Neural cell (in vitro differentiated cells): ENCODE measurements around the gene FRMD4B. TPM values are rescaled to one million over a fixed set of nuclear protein-coding genes. Genes with fewer than 3 reads are reported as not detected.

Experiments
- H2AFZ ChIP-seq: fragments of 200-600, 300-800 bp; sonication (generic), shearing (Covaris generic); 2 replicates; pipeline ENCODE4 v1.6.0; 2014; ENCODE audit warnings: low read depth, mild to moderate bottlenecking, antibody characterized with exemption, low read length, moderate library complexity
- H3F3A ChIP-seq: fragments of 200-600 bp; shearing (Covaris generic); 2 replicates; pipeline ENCODE4 v1.6.1; 2016; ENCODE audit warnings: mild to moderate bottlenecking, moderate library complexity, mixed read lengths, antibody characterized with exemption, low read length; ENCODE audit not compliant: insufficient read depth, poor library complexity, severe bottlenecking
- H3K27ac ChIP-seq: fragments of 200-600, 300-800 bp; sonication (generic), shearing (Covaris generic); 2 replicates; pipeline ENCODE4 v1.5.1; 2014; ENCODE audit warnings: mild to moderate bottlenecking, low read length, moderate library complexity
- H3K27me3 ChIP-seq: fragments of 300-800, 200-600 bp; sonication (generic), shearing (Covaris generic); 2 replicates; pipeline ENCODE4 v1.6.0; 2014; ENCODE audit warnings: mild to moderate bottlenecking, low read depth, low read length, moderate library complexity; ENCODE audit not compliant: insufficient read depth
- H3K36me3 ChIP-seq: fragments of 300-800, 200-600 bp; sonication (generic), shearing (Covaris generic); 2 replicates; pipeline ENCODE4 v1.5.1; 2014; ENCODE audit warnings: mild to moderate bottlenecking, antibody characterized with exemption, low read length, moderate library complexity; ENCODE audit not compliant: insufficient read depth
- H3K4me2 ChIP-seq: fragments of 300-800, 200-600 bp; sonication (generic), shearing (Covaris generic); 2 replicates; pipeline ENCODE4 v1.6.0; 2014; ENCODE audit warnings: mild to moderate bottlenecking, low read length
- H3K4me3 ChIP-seq: fragments of 300-800, 200-600 bp; sonication (generic), shearing (Covaris generic); 2 replicates; pipeline ENCODE4 v1.5.1; 2014; ENCODE audit warnings: mild to moderate bottlenecking, low read length, moderate library complexity
- H3K79me2 ChIP-seq: fragments of 200-600 bp; shearing (Covaris generic); replicated peaks from 2 replicates; pipeline ENCODE4 v1.6.0; 2014; ENCODE audit warnings: mild to moderate bottlenecking, low read length, moderate library complexity; ENCODE audit not compliant: insufficient read depth
- H3K9ac ChIP-seq: fragments of 300-800, 200-600 bp; sonication (generic), shearing (Covaris generic); 2 replicates; pipeline ENCODE4 v1.6.1; 2016; ENCODE audit warnings: mild to moderate bottlenecking, low read length, mixed read lengths
- H3K9me2 ChIP-seq: fragments of 200-600 bp; shearing (Covaris generic); 2 replicates; pipeline ENCODE4 v1.6.1; 2016; ENCODE audit warnings: mild to moderate bottlenecking, low read length, mixed read lengths; ENCODE audit not compliant: insufficient read depth
- H3K9me3 ChIP-seq: fragments of 200-600, 300-800 bp; sonication (generic), shearing (Covaris generic); 2 replicates; pipeline ENCODE4 v1.6.1; 2016; ENCODE audit warnings: mild to moderate bottlenecking, mixed run types, low read length, moderate library complexity, mixed read lengths
- H4K20me1 ChIP-seq: fragments of 200-600 bp; shearing (Covaris generic); 2 replicates; pipeline ENCODE4 v1.6.1; 2016; ENCODE audit warnings: mild to moderate bottlenecking, mixed run types; ENCODE audit not compliant: insufficient read depth
- CTCF ChIP-seq: fragments of 450-650 bp; IDR thresholded peaks from 2 replicates; pipeline ENCODE4 v1.5.1; 2014; ENCODE audit warnings: antibody characterized with exemption, mild to moderate bottlenecking, moderate library complexity; ENCODE audit not compliant: poor library complexity, severe bottlenecking
- EP300 ChIP-seq: fragments of 450-650 bp; conservative IDR thresholded peaks from 2 replicates; pipeline ENCODE4 v1.6.1; 2014; ENCODE audit warnings: antibody characterized with exemption, mild to moderate bottlenecking, moderate library complexity; ENCODE audit not compliant: poor library complexity, severe bottlenecking
- EZH2 ChIP-seq: fragments of 200-600, 300-800 bp; shearing (Covaris generic), sonication (generic); IDR thresholded peaks from 2 replicates; pipeline ENCODE4 v1.6.1; 2014; ENCODE audit warnings: antibody characterized with exemption, low read length, borderline replicate concordance, mild to moderate bottlenecking; ENCODE audit not compliant: insufficient read depth, poor library complexity, severe bottlenecking
- MXI1 ChIP-seq: fragments of 450-650 bp; conservative IDR thresholded peaks from 2 replicates; pipeline ENCODE4 v1.6.1; 2014; ENCODE audit warnings: antibody characterized with exemption, mild to moderate bottlenecking; ENCODE audit not compliant: poor library complexity, severe bottlenecking
- POLR2AphosphoS5 ChIP-seq: IDR thresholded peaks from 2 replicates; pipeline ENCODE4 v1.6.1; 2012
- RAD21 ChIP-seq: fragments of 450-650 bp; conservative IDR thresholded peaks from 2 replicates; pipeline ENCODE4 v1.6.1; 2014; ENCODE audit warnings: antibody characterized with exemption, mild to moderate bottlenecking, moderate library complexity
- REST ChIP-seq: IDR thresholded peaks from 2 replicates; pipeline ENCODE4 v1.6.1; 2012; ENCODE audit warnings: borderline replicate concordance
- SMC3 ChIP-seq: fragments of 450-650 bp; conservative IDR thresholded peaks from 2 replicates; pipeline ENCODE4 v1.6.1; 2014; ENCODE audit warnings: antibody characterized with exemption, mild to moderate bottlenecking, moderate library complexity; ENCODE audit not compliant: poor library complexity
- TAF1 ChIP-seq: IDR thresholded peaks from 2 replicates; pipeline ENCODE4 v1.6.1; 2012; ENCODE audit warnings: low read depth
- polyA plus RNA-seq: library from polyadenylated mRNA; depleted of rRNA; stranded (reverse); fragments of >200 nt; gene quantifications from 2 replicates; pipeline ENCODE4 v1.2.3, GENCODE V29; 2014

Gene FRMD4B
- polyA plus RNA-seq, 1 donor from 2014 or later: 6.2 TPM

GRCh38 chr3:69328103-69328962, 57.6 kb downstream of the FRMD4B start:
- Histone ChIP-seq H3K4me3 (no peak overlapping the region), H3K36me3 (no peaks in the 10 kb centered on the region), H3K79me2 (no peaks in the 10 kb centered on the region), H3K9me3 (no peaks in the 10 kb centered on the region), H4K20me1 (no peaks in the 10 kb centered on the region), H2AFZ (no peak overlapping the region), H3K4me2 (no peak overlapping the region), H3K27me3 (no peaks in the 10 kb centered on the region), H3K9ac (no peak overlapping the region), H3K27ac (no peak overlapping the region), H3F3A (no peaks in the 10 kb centered on the region), H3K9me2 (no peaks in the 10 kb centered on the region)
- TF ChIP-seq RAD21 (no peak), SMC3 (no peak), EP300 (no peak)

- no peak overlapping the region for H3K27ac ChIP-seq
- no peak overlapping the region for H3K4me3 ChIP-seq
- no peaks in the 10 kb centered on the region for H3K27me3 ChIP-seq
- H3F3A ChIP-seq: no peaks in the 10 kb centered on the region
- H3K9me3 ChIP-seq: no peaks in the 10 kb centered on the region
- no peaks in the 10 kb centered on the region for H3K9me2 ChIP-seq
- TF ChIP-seq EP300: no peak
- no peak for TF ChIP-seq EZH2
- TF ChIP-seq REST: no peak
- H2AFZ ChIP-seq: no peak overlapping the region
- no peak overlapping the region for H3K9ac ChIP-seq
- no peaks in the 10 kb centered on the region for H3K36me3 ChIP-seq
- H3K4me2 ChIP-seq: no peak overlapping the region
- no peaks in the 10 kb centered on the region for H4K20me1 ChIP-seq
- no peaks in the 10 kb centered on the region for H3K79me2 ChIP-seq
These were observed 59.0 kb downstream of the FRMD4B start for GRCh38 chr3:69326855-69327300.

- Histone ChIP-seq H3K9ac (no peak overlapping the region), H3K36me3 (no peaks in the 10 kb centered on the region), H3K4me3 (no peak overlapping the region), H3K27ac (no peak overlapping the region), H3K9me3 (no peaks in the 10 kb centered on the region), H3K27me3 (no peaks in the 10 kb centered on the region), H3K4me2 (no peak overlapping the region), H3K9me2 (no peaks in the 10 kb centered on the region), H4K20me1 (no peaks in the 10 kb centered on the region), H3K79me2 (no peaks in the 10 kb centered on the region), H3F3A (no peaks in the 10 kb centered on the region), H2AFZ (no peak overlapping the region)
- TF ChIP-seq EP300 (no peak), SMC3 (no peak), MXI1 (no peak), TAF1 (no peak), POLR2AphosphoS5 (no peak), EZH2 (no peak), REST (no peak), RAD21 (no peak), CTCF (no peak)
These were observed 60.7 kb downstream of the FRMD4B start for GRCh38 chr3:69325151-69325550.
